DND-41 (cell line): ENCODE data around the gene MARCHF3.
"Not testable (repeated sequence)": the region's sequence is repeated elsewhere in the genome, so short reads cannot be mapped to it uniquely, and the experiment has no call there.

Experiments
- CTCF ChIP-seq: IDR thresholded peaks from 2 replicates; pipeline ENCODE4 v1.5.1; 2012; ENCODE audit warnings: borderline replicate concordance, low read length, moderate library complexity, mild to moderate bottlenecking; ENCODE audit not compliant: poor library complexity, severe bottlenecking; ENCODE audit errors: extremely low read depth
- EZH2 ChIP-seq: IDR thresholded peaks from 3 replicates; pipeline ENCODE4 v1.6.1; 2012; ENCODE audit warnings: borderline replicate concordance, low read depth, mild to moderate bottlenecking, moderate library complexity, low read length, inconsistent platforms; ENCODE audit not compliant: severe bottlenecking

- not testable (repeated sequence) for TF ChIP-seq EZH2, CTCF
Observed at GRCh38 chr5:126843375-126843774, 187.0 kb downstream of the MARCHF3 start.
